Right lobe of liver (tissue), 4 donors: Measurements from ENCODE around the gene ARMC2.

Source experiments
- POLR2A ChIP-seq: fragments of 450-650 bp; IDR thresholded peaks from one replicate; pipeline ENCODE4 v1.6.1; 2017; ENCODE audit warnings: antibody characterized with exemption, mild to moderate bottlenecking
- TF ChIP-seq, protein P1 (sequence below), 4 donors: fragments of 200-600 bp in 3 of 4; fragments of 450-650 bp in 1 of 4; IDR thresholded peaks; one replicate each; pipeline versions ENCODE4 v1.5.1 to v1.8.0; 2016 to 2022; ENCODE audit warnings: antibody characterized with exemption in 4 of 4, mild to moderate bottlenecking in 2 of 4
- donor health status: DM: no; HTN: no; CAD: no.
- donor health status: DM: no; HTN: no; CAD: no.
- donor health status: DM: no; HTN: yes; CAD: no.

DNA sequence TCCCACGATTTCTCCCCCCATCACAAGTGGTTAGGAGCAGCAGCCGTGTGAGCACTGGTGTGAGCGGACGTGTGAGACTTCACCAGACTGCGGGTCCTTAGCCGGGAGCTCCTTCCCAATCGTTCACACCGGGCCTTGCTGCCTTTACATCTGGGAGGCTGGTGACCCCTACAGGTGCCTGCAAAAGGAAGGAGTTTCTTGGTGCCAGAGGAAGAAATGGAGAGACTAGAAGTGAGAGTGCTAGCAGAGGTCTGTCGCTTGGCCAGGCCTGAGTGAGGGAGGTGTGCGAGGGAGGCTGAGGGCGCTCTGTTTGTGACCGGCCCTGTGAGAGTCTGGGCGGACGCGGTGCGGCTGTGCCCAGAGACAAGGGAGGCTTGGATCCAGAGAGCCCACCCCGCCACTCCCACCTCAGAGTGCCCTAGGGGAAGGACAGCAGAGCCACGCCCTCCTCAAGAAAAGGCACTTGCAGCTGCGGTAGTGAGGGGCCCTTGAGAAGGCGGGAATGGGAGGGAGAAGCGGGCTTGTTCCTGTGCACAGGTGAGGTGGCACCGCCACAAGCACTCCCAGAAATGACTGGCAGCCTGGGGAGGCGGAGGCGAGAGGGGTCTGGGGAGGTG lies 10.0 kb upstream of the ARMC2 start:
- TF ChIP-seq, protein P1, sequence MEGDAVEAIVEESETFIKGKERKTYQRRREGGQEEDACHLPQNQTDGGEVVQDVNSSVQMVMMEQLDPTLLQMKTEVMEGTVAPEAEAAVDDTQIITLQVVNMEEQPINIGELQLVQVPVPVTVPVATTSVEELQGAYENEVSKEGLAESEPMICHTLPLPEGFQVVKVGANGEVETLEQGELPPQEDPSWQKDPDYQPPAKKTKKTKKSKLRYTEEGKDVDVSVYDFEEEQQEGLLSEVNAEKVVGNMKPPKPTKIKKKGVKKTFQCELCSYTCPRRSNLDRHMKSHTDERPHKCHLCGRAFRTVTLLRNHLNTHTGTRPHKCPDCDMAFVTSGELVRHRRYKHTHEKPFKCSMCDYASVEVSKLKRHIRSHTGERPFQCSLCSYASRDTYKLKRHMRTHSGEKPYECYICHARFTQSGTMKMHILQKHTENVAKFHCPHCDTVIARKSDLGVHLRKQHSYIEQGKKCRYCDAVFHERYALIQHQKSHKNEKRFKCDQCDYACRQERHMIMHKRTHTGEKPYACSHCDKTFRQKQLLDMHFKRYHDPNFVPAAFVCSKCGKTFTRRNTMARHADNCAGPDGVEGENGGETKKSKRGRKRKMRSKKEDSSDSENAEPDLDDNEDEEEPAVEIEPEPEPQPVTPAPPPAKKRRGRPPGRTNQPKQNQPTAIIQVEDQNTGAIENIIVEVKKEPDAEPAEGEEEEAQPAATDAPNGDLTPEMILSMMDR (IDR thresholded peaks at IDR 0.05), result peak in 1 of 4 donors; percentile 11
- TF ChIP-seq POLR2A, result no peak
